MCF 10A (cell line): ENCODE results near the gene HTT-AS. TPM values are rescaled to one million over a fixed set of nuclear protein-coding genes. Genes with fewer than 3 reads are reported as not detected.
A peak's percentile ranks its signal among the peaks of the same experiment; 100 is the strongest.

Experiments used
- BruUV-seq: library from RNA; stranded (reverse); fragments of 400-500 nt; replicated peaks from 2 replicates; lab custom pipeline; 2021; lab: Mats Ljungman, UMichigan
- CTCF ChIA-PET: fragments of 300-600 bp; sonication (Branson Sonifier 250); formaldehyde crosslinking; extraction: SDS; loops from one replicate; lab custom pipeline; 2021; ENCODE audit warnings: antibody characterized with exemption, inconsistent platforms; lab: Yijun Ruan, JAX
- POLR2A ChIA-PET: fragments of 300-600, 350-650 bp; sonication (Branson Sonifier 250); formaldehyde crosslinking; extraction: SDS; loops from one replicate; lab custom pipeline; 2020; ENCODE audit warnings: antibody characterized with exemption, inconsistent platforms; lab: Yijun Ruan, JAX
- DNase-seq: peaks from one replicate; pipeline ENCODE4 v3.0.0-alpha.2; 2018; ENCODE audit not compliant: unreplicated experiment
- H3K27ac Mint-ChIP-seq: one replicate; pipeline ENCODE4 v1.8.0; 2022; ENCODE audit warnings: mild to moderate bottlenecking, low read depth, mixed read lengths; ENCODE audit not compliant: unreplicated experiment
- H3K27me3 Mint-ChIP-seq: one replicate; pipeline ENCODE4 v1.8.0; 2022; ENCODE audit warnings: mixed read lengths; ENCODE audit not compliant: insufficient read depth, unreplicated experiment
- H3K36me3 Mint-ChIP-seq: one replicate; pipeline ENCODE4 v1.8.0; 2022; ENCODE audit warnings: mild to moderate bottlenecking, moderate library complexity, mixed read lengths; ENCODE audit not compliant: insufficient read depth, unreplicated experiment
- H3K4me1 Mint-ChIP-seq: one replicate; pipeline ENCODE4 v1.8.0; 2022; ENCODE audit warnings: mixed read lengths; ENCODE audit not compliant: insufficient read depth, unreplicated experiment
- H3K4me3 Mint-ChIP-seq: one replicate; pipeline ENCODE4 v1.8.0; 2022; ENCODE audit warnings: mild to moderate bottlenecking, moderate library complexity, mixed read lengths; ENCODE audit not compliant: unreplicated experiment
- H3K9me3 Mint-ChIP-seq: one replicate; pipeline ENCODE4 v1.8.0; 2022; ENCODE audit warnings: mixed read lengths; ENCODE audit not compliant: unreplicated experiment
- CTCF ChIP-seq: fragments of 200-600 bp; IDR thresholded peaks from one replicate; pipeline ENCODE4 v1.8.0; 2022; ENCODE audit warnings: antibody characterized with exemption, mild to moderate bottlenecking; ENCODE audit not compliant: unreplicated experiment
- intact Hi-C: fragments of 100-400 bp; cut with micrococcal nuclease; formaldehyde crosslinking; loops from 2 replicates; pipeline ENCODE4 v1.14.1; 2022
- total RNA-seq: library from RNA; stranded (reverse); gene quantifications from 2 replicates; pipeline ENCODE4 v1.2.3, GENCODE V29; 2022

The HTT-AS gene
- total RNA-seq, 1 experiment from 2014 or later = not detected

GRCh38 chr4:3112201-3112600 lies 37.9 kb upstream of the HTT-AS start:
- TF ChIP-seq CTCF = no peak
- no peak for DNase-seq
- peaks cover 73% of the 10 kb centered on the region for H3K36me3 Mint-ChIP-seq
- H3K4me3 Mint-ChIP-seq = no peak overlapping the region
- ChIA-PET POLR2A (no interaction called here), CTCF (interaction anchor here (1.0 to 2.4 kb wide), 2 partner anchors 13 to 23 kb away, joined by 4 to 12 read pairs; no protein-coding TSS in a partner anchor)
- H3K27ac Mint-ChIP-seq = no peak overlapping the region
- H3K4me1 Mint-ChIP-seq = peaks cover 9% of the 10 kb centered on the region
- no peaks in the 10 kb centered on the region for H3K9me3 Mint-ChIP-seq
- intact Hi-C loops = no loop called here
- no peaks in the 10 kb centered on the region for H3K27me3 Mint-ChIP-seq
- no TSS peak for BruUV-seq

- POLR2A ChIA-PET = interaction anchor here (0.7 to 1.8 kb wide), 3 partner anchors 8 to 11 kb away, joined by 4 to 5 read pairs (median 4); no protein-coding TSS in a partner anchor
- CTCF ChIA-PET = interaction anchor here (0.7 to 2.4 kb wide), 3 partner anchors 10 to 24 kb away, joined by 3 to 12 read pairs (median 4); no protein-coding TSS in a partner anchor
- Mint-ChIP-seq H3K9me3 (no peaks in the 10 kb centered on the region), H3K27ac (no peak overlapping the region), H3K4me3 (no peak overlapping the region), H3K27me3 (no peaks in the 10 kb centered on the region), H3K4me1 (peaks cover 12% of the 10 kb centered on the region), H3K36me3 (peaks cover 74% of the 10 kb centered on the region)
- no peak for TF ChIP-seq CTCF
- intact Hi-C loops = no loop called here
- BruUV-seq = no TSS peak
- DNase-seq = peak; percentile 77
Measured at GRCh38 chr4:3111461-3111860, 37.1 kb upstream of the HTT-AS start.

GRCh38 chr4:3108211-3108610 lies 33.9 kb upstream of the HTT-AS start:
- ChIA-PET POLR2A (interaction anchor here (0.7 to 3.4 kb wide), 5 partner anchors 12 to 182 kb away, joined by 3 to 13 read pairs (median 4); partner anchors contain the start of genes HTT and HTT-AS), CTCF (interaction anchor here (0.6 to 2.4 kb wide), 5 partner anchors 18 to 33 kb away, joined by 3 to 24 read pairs (median 10); no protein-coding TSS in a partner anchor)
- intact Hi-C loops = loop anchor here (5.0 kb wide), 1 partner anchor 61 kb away; no protein-coding TSS in a partner anchor
- H3K4me3 Mint-ChIP-seq = no peak overlapping the region
- no peaks in the 10 kb centered on the region for H3K27me3 Mint-ChIP-seq
- H3K36me3 Mint-ChIP-seq = peaks cover 69% of the 10 kb centered on the region
- peaks cover 15% of the 10 kb centered on the region for H3K4me1 Mint-ChIP-seq
- no TSS peak for BruUV-seq
- no peak overlapping the region for H3K27ac Mint-ChIP-seq
- DNase-seq = no peak
- TF ChIP-seq CTCF = no peak
- no peaks in the 10 kb centered on the region for H3K9me3 Mint-ChIP-seq

- no TSS peak for BruUV-seq
- ChIA-PET CTCF (interaction anchor here (0.9 to 3.7 kb wide), 16 partner anchors 15 to 773 kb away, joined by 3 to 33 read pairs (median 3); no protein-coding TSS in a partner anchor), POLR2A (interaction anchor here (0.7 to 3.4 kb wide), 5 partner anchors 12 to 183 kb away, joined by 3 to 13 read pairs (median 4); partner anchors contain the start of genes HTT and HTT-AS)
- peaks cover 15% of the 10 kb centered on the region for H3K4me1 Mint-ChIP-seq
- no peak for DNase-seq
- intact Hi-C loops = loop anchor here (5.0 kb wide), 1 partner anchor 60 kb away; no protein-coding TSS in a partner anchor
- TF ChIP-seq CTCF = no peak
- peaks cover 67% of the 10 kb centered on the region for H3K36me3 Mint-ChIP-seq
- H3K27me3 Mint-ChIP-seq = no peaks in the 10 kb centered on the region
- peak overlapping the region; percentile 57 for H3K27ac Mint-ChIP-seq
- no peaks in the 10 kb centered on the region for H3K9me3 Mint-ChIP-seq
- no peak overlapping the region for H3K4me3 Mint-ChIP-seq
Measured at GRCh38 chr4:3107691-3108121, 33.4 kb upstream of the HTT-AS start.
